Measurements from ENCODE around the gene ITSN2. TPM values are rescaled to one million over a fixed set of nuclear protein-coding genes. Genes with fewer than 3 reads are reported as not detected.

Gene ITSN2
- total and polyA plus RNA-seq, 2 donors: 24.7 to 61.3 TPM

DNA sequence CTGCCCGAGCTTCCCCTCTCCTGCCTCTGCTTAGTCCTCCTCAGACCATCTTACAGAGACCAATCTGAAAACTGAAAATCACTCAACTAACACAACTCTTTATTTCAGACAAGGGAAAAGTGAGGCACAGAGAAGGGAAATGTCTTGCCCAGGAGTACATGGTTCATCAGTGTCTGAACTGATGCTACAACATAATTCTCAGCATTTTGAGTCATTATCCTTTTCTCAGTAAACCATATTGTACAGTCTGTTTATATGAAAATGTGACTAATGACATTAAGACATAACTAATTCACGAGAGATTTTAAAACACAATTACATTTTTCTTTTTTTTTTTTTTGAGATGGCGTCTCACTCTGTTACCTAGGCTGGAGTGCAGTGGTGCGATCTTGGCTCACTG lies 62.7 kb downstream of the ITSN2 start:
- Histone ChIP-seq H3K4me3 (ENCODE audit: low read depth, low read length) (no peak overlapping the region), H3K27ac (ENCODE audit: low read depth) (no peak overlapping the region), H3K36me3 (ENCODE audit: insufficient read depth) (peaks cover 8% of the 10 kb centered on the region), H3K4me1 (ENCODE audit: insufficient read depth) (no peaks in the 10 kb centered on the region)
- 96% methylated on average over 4 of the region's 4 CpGs for WGBS
- DNase-seq (ENCODE audit: extremely low spot score): no peak

DNA sequence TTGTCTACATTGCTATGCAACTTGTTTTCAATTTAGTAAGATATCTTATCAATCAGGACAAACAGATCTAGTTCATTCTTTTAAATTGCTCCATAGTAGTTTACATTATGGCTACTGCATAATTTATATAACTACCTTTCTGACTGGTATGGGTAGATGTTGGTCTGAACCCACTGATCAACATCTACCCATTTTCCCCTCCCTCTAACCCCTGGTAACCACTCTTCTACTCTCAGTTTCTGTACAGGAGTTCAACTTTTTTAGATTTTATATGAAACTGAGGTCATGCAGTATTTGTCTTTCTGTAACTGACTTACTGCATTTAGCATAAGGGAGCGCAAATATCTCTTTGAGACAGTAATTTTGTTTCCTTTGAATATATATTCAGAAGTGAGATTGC lies 73.2 kb downstream of the ITSN2 start:
- 96% methylated on average over 1 of the region's 1 CpG for WGBS
- H3K27ac ChIP-seq (ENCODE audit: low read depth): no peak overlapping the region
- no peak overlapping the region for H3K4me3 ChIP-seq (ENCODE audit: low read depth, low read length)
- H3K4me1 ChIP-seq (ENCODE audit: insufficient read depth): no peaks in the 10 kb centered on the region
- DNase-seq (ENCODE audit: extremely low spot score): no peak
- H3K36me3 ChIP-seq (ENCODE audit: insufficient read depth): no peaks in the 10 kb centered on the region

DNA sequence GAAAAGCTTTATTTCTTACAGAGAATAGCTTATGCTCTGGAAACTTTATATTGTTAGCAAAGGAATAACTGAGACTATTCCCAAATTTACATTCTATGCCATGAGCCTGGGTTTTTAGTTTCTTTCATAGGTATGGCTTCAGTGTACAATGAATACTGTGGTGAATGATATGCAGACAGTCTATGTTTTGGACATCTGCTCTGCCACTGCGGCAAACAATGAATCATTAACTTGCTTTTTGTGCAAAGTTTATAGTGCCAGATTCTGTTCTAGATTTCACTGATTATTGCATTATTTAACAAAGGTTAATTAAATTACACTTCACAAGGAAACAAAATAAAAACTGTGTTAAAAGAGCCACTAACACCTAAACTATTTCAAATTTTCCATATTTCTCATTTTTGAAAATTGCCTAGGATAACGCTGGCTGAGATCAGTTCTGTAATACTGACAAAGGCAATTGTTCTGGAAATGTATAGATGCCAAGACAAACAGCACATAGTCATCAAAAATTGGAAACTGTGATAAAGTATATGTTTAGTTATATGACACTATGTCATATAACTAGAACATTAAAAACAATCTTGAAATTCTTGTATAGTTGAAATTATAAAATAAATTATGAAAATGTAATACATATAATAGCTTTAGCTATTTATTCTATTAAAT lies 74.7 kb downstream of the ITSN2 start:
- no peaks in the 10 kb centered on the region for H3K36me3 ChIP-seq (ENCODE audit: insufficient read depth)
- H3K27ac ChIP-seq (ENCODE audit: low read depth): no peak overlapping the region
- DNase-seq (ENCODE audit: extremely low spot score): no peak
- H3K4me3 ChIP-seq (ENCODE audit: low read depth, low read length): no peak overlapping the region
- H3K4me1 ChIP-seq (ENCODE audit: insufficient read depth): no peaks in the 10 kb centered on the region
- WGBS: 84% methylated on average over 2 of the region's 2 CpGs

GRCh38 chr2:24280645-24281044 lies 79.7 kb downstream of the ITSN2 start:
- no peak overlapping the region for H3K4me3 ChIP-seq (ENCODE audit: low read depth, low read length)
- WGBS: 97% methylated on average over 2 of the region's 2 CpGs
- no peak for DNase-seq (ENCODE audit: extremely low spot score)
- H3K27ac ChIP-seq (ENCODE audit: low read depth): no peak overlapping the region
- peaks cover 2% of the 10 kb centered on the region for H3K4me1 ChIP-seq (ENCODE audit: insufficient read depth)
- no peaks in the 10 kb centered on the region for H3K36me3 ChIP-seq (ENCODE audit: insufficient read depth)

DNA sequence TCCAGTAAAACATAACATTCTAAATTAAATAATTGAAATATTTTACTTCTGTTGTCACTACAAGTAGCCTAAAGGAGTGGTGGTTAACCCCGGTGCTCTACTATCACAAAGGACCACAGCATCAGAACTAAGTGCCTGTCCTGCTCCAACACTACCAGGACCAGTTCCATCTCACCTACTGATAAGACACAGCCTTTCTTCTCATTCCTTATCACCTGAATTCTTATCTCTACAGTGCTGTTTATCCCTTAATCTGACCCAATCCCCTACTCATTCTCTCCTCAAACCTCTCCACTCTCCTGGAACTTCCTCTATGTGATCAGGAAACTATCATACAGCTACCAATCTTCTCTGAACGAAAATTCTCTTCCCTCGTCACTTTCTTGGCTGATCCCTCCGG lies 80.2 kb downstream of the ITSN2 start:
- peaks cover 2% of the 10 kb centered on the region for H3K4me1 ChIP-seq (ENCODE audit: insufficient read depth)
- H3K27ac ChIP-seq (ENCODE audit: low read depth): no peak overlapping the region
- DNase-seq (ENCODE audit: extremely low spot score): no peak
- H3K4me3 ChIP-seq (ENCODE audit: low read depth, low read length): no peak overlapping the region
- WGBS: 82% methylated on average over 4 of the region's 4 CpGs
- H3K36me3 ChIP-seq (ENCODE audit: insufficient read depth): no peaks in the 10 kb centered on the region

- 40% methylated on average over 4 of the region's 4 CpGs for WGBS
- peaks cover 2% of the 10 kb centered on the region for H3K36me3 ChIP-seq (ENCODE audit: insufficient read depth)
- H3K4me1 ChIP-seq (ENCODE audit: insufficient read depth): peaks cover 2% of the 10 kb centered on the region
- H3K4me3 ChIP-seq (ENCODE audit: low read depth, low read length): no peak overlapping the region
- no peak overlapping the region for H3K27ac ChIP-seq (ENCODE audit: low read depth)
- DNase-seq (ENCODE audit: extremely low spot score): peak; percentile 0
These were observed 83.9 kb downstream of the ITSN2 start for GRCh38 chr2:24276349-24276899.

- no peak overlapping the region for H3K4me3 ChIP-seq (ENCODE audit: low read depth, low read length)
- H3K36me3 ChIP-seq (ENCODE audit: insufficient read depth): peaks cover 2% of the 10 kb centered on the region
- no peak for DNase-seq (ENCODE audit: extremely low spot score)
- no peak overlapping the region for H3K27ac ChIP-seq (ENCODE audit: low read depth)
- H3K4me1 ChIP-seq (ENCODE audit: insufficient read depth): peaks cover 2% of the 10 kb centered on the region
These were observed 85.5 kb downstream of the ITSN2 start for GRCh38 chr2:24274809-24275208.

- Histone ChIP-seq H3K27ac (ENCODE audit: low read depth) (no peak overlapping the region), H3K36me3 (ENCODE audit: insufficient read depth) (peaks cover 2% of the 10 kb centered on the region), H3K4me3 (ENCODE audit: low read depth, low read length) (no peak overlapping the region), H3K4me1 (ENCODE audit: insufficient read depth) (peaks cover 2% of the 10 kb centered on the region)
- 87% methylated on average over 2 of the region's 2 CpGs for WGBS
- DNase-seq (ENCODE audit: extremely low spot score): no peak
These were observed 86.7 kb downstream of the ITSN2 start for GRCh38 chr2:24273598-24273997.

DNA sequence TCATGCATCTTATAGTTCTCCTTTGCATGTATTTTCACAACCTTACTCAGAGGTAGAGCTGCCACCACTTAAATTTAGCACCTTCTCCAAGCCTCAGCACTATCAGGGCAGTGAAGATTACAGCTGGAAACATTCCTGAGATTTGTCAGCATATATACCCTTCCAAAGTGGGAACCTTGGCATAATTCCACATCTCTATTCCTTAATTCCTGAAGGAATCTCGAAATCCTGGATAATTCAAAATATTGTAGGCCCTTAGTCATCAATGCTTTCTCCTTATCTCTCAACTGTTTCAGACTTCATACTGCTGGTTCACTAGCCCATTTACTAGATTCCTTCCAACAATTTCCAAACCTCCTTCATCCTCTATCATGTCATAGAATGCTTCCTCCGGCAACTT lies 87.4 kb downstream of the ITSN2 start:
- WGBS: 62% methylated on average over 2 of the region's 2 CpGs
- DNase-seq (ENCODE audit: extremely low spot score): no peak
- Histone ChIP-seq H3K4me3 (ENCODE audit: low read depth, low read length) (no peak overlapping the region), H3K4me1 (ENCODE audit: insufficient read depth) (peaks cover 2% of the 10 kb centered on the region), H3K27ac (ENCODE audit: low read depth) (no peak overlapping the region), H3K36me3 (ENCODE audit: insufficient read depth) (peaks cover 2% of the 10 kb centered on the region)

- Histone ChIP-seq H3K4me3 (ENCODE audit: low read depth, low read length) (no peak overlapping the region), H3K36me3 (ENCODE audit: insufficient read depth) (peaks cover 2% of the 10 kb centered on the region), H3K27ac (ENCODE audit: low read depth) (no peak overlapping the region), H3K4me1 (ENCODE audit: insufficient read depth) (peaks cover 2% of the 10 kb centered on the region)
- WGBS: 92% methylated on average over 2 of the region's 2 CpGs
- DNase-seq (ENCODE audit: extremely low spot score): no peak
These were observed 88.1 kb downstream of the ITSN2 start for GRCh38 chr2:24272161-24272802.

GRCh38 chr2:24269265-24269664 lies 91.1 kb downstream of the ITSN2 start:
- 97% methylated on average over 3 of the region's 3 CpGs for WGBS
- no peak for DNase-seq (ENCODE audit: extremely low spot score)
- H3K4me3 ChIP-seq (ENCODE audit: low read depth, low read length): no peak overlapping the region
- H3K4me1 ChIP-seq (ENCODE audit: insufficient read depth): no peaks in the 10 kb centered on the region
- H3K27ac ChIP-seq (ENCODE audit: low read depth): no peak overlapping the region
- H3K36me3 ChIP-seq (ENCODE audit: insufficient read depth): peaks cover 2% of the 10 kb centered on the region

DNA sequence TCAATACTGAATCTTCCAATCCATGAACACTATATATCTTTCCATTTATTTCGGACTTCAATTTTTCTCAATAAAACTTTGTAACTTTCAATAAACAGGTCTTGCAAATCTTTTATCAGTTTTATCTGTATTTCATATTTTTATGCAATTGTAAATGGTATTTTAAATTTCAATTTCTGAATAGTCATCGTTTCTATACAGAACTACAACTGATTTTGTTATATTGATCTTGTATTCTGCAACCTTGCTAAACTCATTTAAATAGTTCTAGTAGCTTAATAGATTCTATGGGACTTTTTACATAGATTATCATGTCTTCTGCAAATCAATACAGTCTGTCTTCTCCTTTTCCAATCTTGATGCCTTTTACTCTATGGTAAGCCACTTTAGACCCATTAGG lies 95.1 kb downstream of the ITSN2 start:
- Histone ChIP-seq H3K36me3 (ENCODE audit: insufficient read depth) (no peaks in the 10 kb centered on the region), H3K4me3 (ENCODE audit: low read depth, low read length) (no peak overlapping the region), H3K27ac (ENCODE audit: low read depth) (no peak overlapping the region), H3K4me1 (ENCODE audit: insufficient read depth) (peaks cover 2% of the 10 kb centered on the region)
- DNase-seq (ENCODE audit: extremely low spot score): no peak
- WGBS: 96% methylated on average over 2 of the region's 2 CpGs

DNA sequence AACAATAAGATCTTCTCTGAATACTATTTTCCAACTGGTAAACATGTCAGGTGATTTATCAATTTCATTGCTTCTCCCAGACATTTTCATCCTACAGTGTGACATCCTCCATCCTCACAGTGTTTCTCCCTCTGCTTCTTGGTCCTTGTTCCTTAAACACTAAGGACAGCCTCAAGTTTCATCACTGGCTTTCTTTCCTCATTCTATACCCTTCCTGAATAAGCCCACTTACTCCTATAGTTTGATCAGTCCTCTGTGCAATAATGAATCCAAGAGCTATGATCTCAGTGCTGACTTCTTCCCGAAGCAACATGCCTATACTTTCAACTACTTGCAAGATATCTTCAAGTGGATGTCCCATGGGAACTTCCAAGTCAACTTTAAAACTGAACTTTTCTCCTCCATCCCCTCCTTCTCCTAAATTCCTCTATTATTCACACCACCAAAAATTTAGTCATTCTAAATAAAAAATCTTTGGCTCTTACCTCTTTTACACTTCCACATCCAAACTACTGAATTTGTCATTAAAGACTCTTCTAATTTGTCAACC lies 97.8 kb downstream of the ITSN2 start:
- no peak overlapping the region for H3K4me3 ChIP-seq (ENCODE audit: low read depth, low read length)
- DNase-seq (ENCODE audit: extremely low spot score): no peak
- peaks cover 2% of the 10 kb centered on the region for H3K4me1 ChIP-seq (ENCODE audit: insufficient read depth)
- WGBS: 86% methylated on average over 1 of the region's 1 CpG
- no peak overlapping the region for H3K27ac ChIP-seq (ENCODE audit: low read depth)
- H3K36me3 ChIP-seq (ENCODE audit: insufficient read depth): peaks cover 5% of the 10 kb centered on the region

DNA sequence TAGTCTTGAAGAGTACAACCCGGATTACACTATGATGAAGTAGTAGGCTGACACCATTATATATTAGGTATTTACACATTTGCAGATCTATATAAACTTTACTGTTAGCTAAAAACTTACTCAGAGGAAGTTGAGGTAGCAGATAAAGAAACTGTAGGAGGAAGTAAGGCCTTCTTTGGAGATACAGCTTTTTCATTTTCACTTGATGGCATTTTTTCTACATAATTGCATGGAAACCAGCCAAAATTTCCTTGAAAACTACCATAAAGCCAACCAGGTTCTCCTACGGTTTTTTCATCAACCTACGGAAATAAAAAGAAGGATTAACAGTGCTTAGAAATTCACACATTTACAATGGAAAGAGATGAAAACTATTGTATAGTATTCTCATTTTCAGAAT lies 98.9 kb downstream of the ITSN2 start:
- Histone ChIP-seq H3K4me3 (ENCODE audit: low read depth, low read length) (no peak overlapping the region), H3K4me1 (ENCODE audit: insufficient read depth) (peaks cover 2% of the 10 kb centered on the region), H3K27ac (ENCODE audit: low read depth) (no peak overlapping the region), H3K36me3 (ENCODE audit: insufficient read depth) (peaks cover 5% of the 10 kb centered on the region)
- no peak for DNase-seq (ENCODE audit: extremely low spot score)
- WGBS: 77% methylated on average over 3 of the region's 3 CpGs

Data from urinary bladder (tissue), 4 donors.